Stomach (tissue), 9 donors: Measurements from ENCODE around the gene B4GALT6. TPM values are rescaled to one million over a fixed set of nuclear protein-coding genes. Genes with fewer than 3 reads are reported as not detected.

Experiments used
- DNase-seq, 2 donors: peaks; one replicate each; pipeline versions ENCODE4 v3.0.0 to v3.0.0-alpha.2; 2013 to 2019
- H3K27ac ChIP-seq, 5 donors: fragments of 200-600 bp in 4 of 5; sonication (generic) in 4 of 5; one replicate each; pipeline ENCODE4 v1.5.1; 2013 to 2019; ENCODE audit warnings: mild to moderate bottlenecking in 1 of 5, moderate library complexity in 1 of 5
- H3K27me3 ChIP-seq, 3 donors: fragments of 200-600 bp; sonication (generic); one replicate each; pipeline ENCODE4 v1.5.1; 2017 to 2019; ENCODE audit warnings: mixed run types in 1 of 3
- H3K36me3 ChIP-seq, 4 donors: fragments of 200-600 bp; sonication (generic); 1 replicate in 3 of 4; 2 replicates in 1 of 4; pipeline ENCODE4 v1.5.1; 2016 to 2019
- H3K4me1 ChIP-seq, 4 donors: fragments of 200-600 bp; sonication (generic); one replicate each; pipeline ENCODE4 v1.5.1; 2016 to 2019
- H3K4me3 ChIP-seq, 4 donors: fragments of 200-600 bp; sonication (generic) in 3 of 4; one replicate each; pipeline ENCODE4 v1.5.1; 2016 to 2019; ENCODE audit warnings: mild to moderate bottlenecking in 1 of 4
- H3K9me3 ChIP-seq, 4 donors: fragments of 200-600 bp; sonication (generic); one replicate each; pipeline ENCODE4 v1.5.1; 2016 to 2019
- CTCF ChIP-seq, 7 experiments: fragments of 450-650 bp in 4 of 7; fragments of 200-600 bp in 3 of 7; sonication (generic) in 3 of 7; IDR thresholded peaks; one replicate each; pipeline ENCODE4 v1.5.1; 2016 to 2019; ENCODE audit warnings: antibody characterized with exemption in 7 of 7, control low read depth in 2 of 7, mild to moderate bottlenecking in 1 of 7
- EP300 ChIP-seq: sonication (generic); formaldehyde crosslinking; IDR thresholded peaks from one replicate; pipeline ENCODE4 v1.6.1; 2017; ENCODE audit warnings: antibody characterized with exemption
- POLR2A ChIP-seq, 4 donors: fragments of 450-650 bp; IDR thresholded peaks; one replicate each; pipeline ENCODE4 v1.6.1; 2016; ENCODE audit warnings: antibody characterized with exemption in 4 of 4, control low read depth in 2 of 4, mild to moderate bottlenecking in 1 of 4, moderate library complexity in 1 of 4
- POLR2AphosphoS5 ChIP-seq, 3 donors: sonication (generic); formaldehyde crosslinking; IDR thresholded peaks; one replicate each; pipeline ENCODE4 v1.6.1; 2016; ENCODE audit warnings: antibody characterized with exemption in 3 of 3
- WGBS, 5 donors: extraction: QIAGEN DNeasy Blood & Tissue Kit in 3 of 5; methylation state at CpG; one replicate each; pipeline versions ENCODE4 v1.1.5 to v1.1.7; 2013 to 2018; 5-methylcytosine and 5-hydroxymethylcytosine counted together
- intact Hi-C: fragments of 100-400 bp; cut with DNase I; formaldehyde crosslinking; loops from one replicate; pipeline ENCODE4 v1.15.1; 2023; ENCODE audit warnings: low total_unique reads
- polyA plus RNA-seq, 3 donors: library from polyadenylated mRNA; stranded (reverse); fragments of 200-250 nt; gene quantifications; one replicate each; pipeline ENCODE4 v1.2.3, GENCODE V29; 2013
- total RNA-seq, 5 donors: library from RNA; depleted of rRNA; stranded (reverse); fragments of >200 nt; gene quantifications; one replicate each; pipeline versions ENCODE4 v1.1.0 to v1.2.3, GENCODE V29; 2014 to 2016
- donor health status: healthy with polysubstance abuse.
- donor health status: Bipolar disorder and iron deficiency.
- donor health status: healthy.

Gene B4GALT6
- total and polyA plus RNA-seq, 8 donors = 0.45 to 8.4 (median 1.3) TPM; not detected in 1

DNA sequence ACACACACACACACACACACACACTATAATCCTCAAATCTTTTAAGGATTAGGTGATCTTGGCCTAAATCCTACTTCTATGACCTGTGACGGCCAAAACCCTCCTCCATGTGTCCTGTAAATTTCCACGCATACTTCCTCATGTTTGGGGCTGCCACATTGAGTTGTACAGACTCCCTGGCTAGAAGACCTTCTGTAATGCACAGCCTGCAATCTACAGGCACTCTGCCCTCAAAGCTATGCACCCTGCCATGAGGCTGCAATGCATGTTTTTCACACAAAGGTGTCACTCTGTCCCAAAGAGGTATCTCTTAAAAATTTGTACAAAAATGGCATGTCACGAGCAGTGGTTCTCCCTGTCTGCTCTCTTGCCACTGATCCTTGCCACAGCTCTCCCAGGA is 26.4 kb upstream of the B4GALT6 start:
- WGBS, 5 donors = 53 to 63% (median 59%) methylated on average over 3 of the region's 3 CpGs
- no peaks in the 10 kb centered on the region for H3K27me3 ChIP-seq
- H3K4me3 ChIP-seq = no peak overlapping the region

GRCh38 chr18:31707815-31708214 is 23.4 kb upstream of the B4GALT6 start:
- Histone ChIP-seq H3K9me3 (no peaks in the 10 kb centered on the region), H3K27ac (no peak overlapping the region), H3K4me1 (peaks cover 0 to 4% (median 0%) of the 10 kb centered on the region in 4 donors), H3K36me3 (no peaks in the 10 kb centered on the region), H3K4me3 (no peak overlapping the region), H3K27me3 (no peaks in the 10 kb centered on the region)
- intact Hi-C loops = no loop called here
- DNase-seq = no peak
- TF ChIP-seq CTCF (IDR thresholded peaks at IDR 0.05) (no peak), POLR2A (IDR thresholded peaks at IDR 0.05) (no peak), POLR2AphosphoS5 (IDR thresholded peaks at IDR 0.05) (no peak), EP300 (no peak)

More for the DNA sequence above, 26.4 kb upstream of the B4GALT6 start:
- Histone ChIP-seq H3K9me3 (no peaks in the 10 kb centered on the region), H3K4me1 (peaks cover 0 to 4% (median 0%) of the 10 kb centered on the region in 4 donors), H3K36me3 (no peaks in the 10 kb centered on the region), H3K27ac (no peak overlapping the region)
- DNase-seq = no peak
- TF ChIP-seq POLR2AphosphoS5 (IDR thresholded peaks at IDR 0.05) = no peak
- TF ChIP-seq POLR2A (IDR thresholded peaks at IDR 0.05) = no peak
- TF ChIP-seq CTCF (IDR thresholded peaks at IDR 0.05) = no peak
- TF ChIP-seq EP300 = no peak
- intact Hi-C loops = no loop called here

DNA sequence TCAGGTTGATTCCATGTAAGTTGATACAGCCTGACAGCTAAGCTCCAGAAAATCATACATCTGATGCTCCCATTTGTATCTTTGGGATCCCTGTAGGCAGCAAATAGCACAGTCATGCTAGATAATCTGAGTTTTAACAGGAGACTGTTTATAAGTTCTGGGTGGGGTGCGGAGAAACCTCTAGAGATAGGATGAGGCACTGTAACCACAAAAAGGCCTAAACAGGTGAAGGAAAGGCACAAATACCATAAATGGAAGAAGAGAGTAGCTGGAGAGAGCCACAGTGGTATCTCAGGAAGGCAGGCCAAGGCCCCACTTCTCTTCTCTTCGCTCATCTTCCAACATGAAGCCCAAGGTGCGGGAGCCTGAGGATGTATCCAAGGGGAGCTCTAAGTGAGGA is 18.1 kb upstream of the B4GALT6 start:
- intact Hi-C loops = no loop called here
- TF ChIP-seq POLR2AphosphoS5 (IDR thresholded peaks at IDR 0.05) (no peak), EP300 (no peak), POLR2A (IDR thresholded peaks at IDR 0.05) (no peak), CTCF (IDR thresholded peaks at IDR 0.05) (no peak)
- no peak overlapping the region for H3K4me3 ChIP-seq
- H3K27me3 ChIP-seq = no peaks in the 10 kb centered on the region
- peaks cover 0 to 7% (median 0%) of the 10 kb centered on the region in 4 donors for H3K9me3 ChIP-seq
- DNase-seq = no peak
- no peaks in the 10 kb centered on the region for H3K4me1 ChIP-seq
- no peak overlapping the region for H3K27ac ChIP-seq
- 78 to 97% (median 94%) methylated on average over 3 of the region's 3 CpGs for WGBS, 5 donors
- H3K36me3 ChIP-seq = no peaks in the 10 kb centered on the region

- no peak overlapping the region for H3K27ac ChIP-seq
- H3K9me3 ChIP-seq = peaks cover 0 to 7% (median 0%) of the 10 kb centered on the region in 4 donors
- WGBS, 5 donors = 82 to 92% (median 85%) methylated on average over 1 of the region's 1 CpG
These were observed 17.4 kb upstream of the B4GALT6 start for GRCh38 chr18:31701744-31702143.

More at GRCh38 chr18:31701744-31702143, 17.4 kb upstream of the B4GALT6 start:
- Histone ChIP-seq H3K36me3 (no peaks in the 10 kb centered on the region), H3K27me3 (no peaks in the 10 kb centered on the region), H3K4me3 (no peak overlapping the region), H3K4me1 (no peaks in the 10 kb centered on the region)
- intact Hi-C loops = no loop called here
- TF ChIP-seq POLR2A (IDR thresholded peaks at IDR 0.05) = no peak
- TF ChIP-seq CTCF (IDR thresholded peaks at IDR 0.05) = no peak
- DNase-seq = no peak
